Left ventricle myocardium superior (tissue), 1 donor: ENCODE measurements around the gene IFT122. TPM values are rescaled to one million over a fixed set of nuclear protein-coding genes. Genes with fewer than 3 reads are reported as not detected.

Experiments
- ATAC-seq: fragments of 200-7000 bp; cut with Tn5 transposase; one replicate; pipeline ENCODE4 v1.9.1; 2020; ENCODE audit warnings: mild to moderate bottlenecking, moderate library complexity
- DNase-seq: peaks from one replicate; pipeline ENCODE4 v3.0.0-alpha.2; 2020
- intact Hi-C: fragments of 100-400 bp; cut with micrococcal nuclease; formaldehyde crosslinking; loops from one replicate; pipeline ENCODE4 v1.11.0; 2022
- total RNA-seq: library from RNA; stranded (reverse); fragmentation: NEBNext Ultra II Directional; extraction: Animal tissue kit (Norgen Biotek cat#: 25700); gene quantifications from one replicate; pipeline ENCODE4 v1.2.1, GENCODE V29; 2021
- donor health status: DM: no; HTN: yes; CAD: no; lungs with severe emphysema.

Gene IFT122
- total RNA-seq, 1 donor from 2014 or later, result 16.8 TPM

DNA sequence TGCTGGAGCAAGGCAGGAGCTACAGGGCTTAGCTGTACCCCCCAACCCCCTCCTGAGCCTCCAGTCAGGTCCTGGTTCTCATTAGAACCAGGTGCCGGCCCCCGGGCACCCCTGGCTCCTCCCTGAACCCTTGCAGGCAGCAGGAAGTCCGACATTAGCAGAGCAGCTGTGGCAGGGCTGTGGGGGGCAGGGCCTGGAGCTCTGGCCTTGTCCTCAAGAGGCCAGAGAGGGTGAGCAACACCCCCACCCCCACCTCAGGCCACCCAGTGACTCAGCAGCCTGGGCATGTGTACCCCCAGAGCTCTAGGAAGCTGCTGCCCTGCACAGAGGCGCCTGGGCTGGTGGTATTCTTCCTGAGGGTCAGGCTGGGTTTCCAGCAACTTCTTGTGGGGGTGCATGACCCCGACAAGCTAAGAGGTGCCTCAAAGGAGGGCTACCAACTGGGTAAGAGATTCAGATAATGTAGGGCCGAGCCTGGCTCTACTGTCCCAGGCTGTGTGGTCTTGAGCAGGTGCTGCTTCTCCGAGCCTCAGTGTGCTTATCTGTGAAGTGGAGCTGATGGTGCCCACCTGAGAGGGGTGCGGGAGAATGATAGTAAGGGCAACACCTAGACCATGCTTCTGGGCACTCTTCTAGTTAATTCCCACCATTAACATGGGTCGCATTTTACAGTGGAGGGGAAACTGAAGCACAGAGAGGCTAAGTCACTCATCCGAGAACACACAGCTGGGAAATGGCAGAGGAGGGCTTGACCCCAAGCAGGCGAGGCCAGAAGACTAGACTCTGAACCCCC is 118.9 kb downstream of the IFT122 start:
- DNase-seq (no peak), ATAC-seq (no peak)
- intact Hi-C loops, result no loop called here

DNA sequence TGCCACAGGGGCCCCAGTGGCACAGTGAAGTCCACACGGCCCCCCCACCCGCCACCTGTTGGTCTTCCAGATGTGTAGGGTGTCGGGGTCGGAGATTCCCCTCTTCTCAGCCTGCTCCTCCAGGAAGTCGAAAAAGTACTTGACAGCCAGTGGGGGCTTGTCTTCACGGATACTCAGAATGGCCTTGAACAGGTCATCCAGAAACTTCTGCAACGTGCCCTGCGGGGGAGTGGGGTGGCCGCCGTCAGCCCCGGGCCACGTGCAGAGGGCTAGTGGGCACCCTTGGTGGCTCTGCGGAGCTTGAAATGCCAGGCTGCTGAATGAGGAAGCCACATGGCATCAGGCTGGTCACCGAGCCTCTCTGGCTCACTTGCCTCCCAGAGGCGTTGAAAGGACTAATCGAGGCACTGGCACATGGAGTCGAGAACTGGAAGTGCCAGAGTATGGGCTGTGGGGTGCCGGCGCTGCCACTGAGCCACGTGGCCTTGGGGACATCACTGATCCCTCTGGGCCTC is 119.6 kb downstream of the IFT122 start:
- no peak for DNase-seq
- intact Hi-C loops, result no loop called here
- no peak for ATAC-seq

DNA sequence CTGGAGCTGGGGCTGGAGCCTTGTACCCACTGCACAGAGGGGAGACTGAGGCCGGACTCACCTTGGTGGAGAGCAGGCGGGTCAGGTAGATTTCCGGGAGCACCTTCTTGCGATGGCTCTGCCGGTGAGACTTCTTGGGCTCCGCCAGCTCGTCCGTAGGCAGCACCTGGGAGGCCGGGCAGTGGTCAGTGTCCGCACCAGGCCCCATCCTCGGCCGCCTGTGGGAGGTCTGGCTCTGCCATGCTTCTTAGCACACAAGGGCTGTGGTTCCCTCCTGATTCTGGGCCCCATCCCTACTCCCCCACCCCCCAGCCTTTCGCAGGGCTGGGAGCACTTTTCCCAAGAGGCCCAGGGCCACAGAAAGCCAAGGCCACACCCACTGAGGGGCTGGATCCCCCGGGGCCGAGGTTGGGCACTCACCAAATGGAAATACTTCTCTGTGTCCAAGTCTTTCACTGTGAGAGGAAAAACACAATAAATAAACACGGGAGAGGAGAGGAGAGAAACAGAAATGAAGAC is 120.3 kb downstream of the IFT122 start:
- DNase-seq, result peak; percentile 71
- ATAC-seq, result peak; percentile 22

DNA sequence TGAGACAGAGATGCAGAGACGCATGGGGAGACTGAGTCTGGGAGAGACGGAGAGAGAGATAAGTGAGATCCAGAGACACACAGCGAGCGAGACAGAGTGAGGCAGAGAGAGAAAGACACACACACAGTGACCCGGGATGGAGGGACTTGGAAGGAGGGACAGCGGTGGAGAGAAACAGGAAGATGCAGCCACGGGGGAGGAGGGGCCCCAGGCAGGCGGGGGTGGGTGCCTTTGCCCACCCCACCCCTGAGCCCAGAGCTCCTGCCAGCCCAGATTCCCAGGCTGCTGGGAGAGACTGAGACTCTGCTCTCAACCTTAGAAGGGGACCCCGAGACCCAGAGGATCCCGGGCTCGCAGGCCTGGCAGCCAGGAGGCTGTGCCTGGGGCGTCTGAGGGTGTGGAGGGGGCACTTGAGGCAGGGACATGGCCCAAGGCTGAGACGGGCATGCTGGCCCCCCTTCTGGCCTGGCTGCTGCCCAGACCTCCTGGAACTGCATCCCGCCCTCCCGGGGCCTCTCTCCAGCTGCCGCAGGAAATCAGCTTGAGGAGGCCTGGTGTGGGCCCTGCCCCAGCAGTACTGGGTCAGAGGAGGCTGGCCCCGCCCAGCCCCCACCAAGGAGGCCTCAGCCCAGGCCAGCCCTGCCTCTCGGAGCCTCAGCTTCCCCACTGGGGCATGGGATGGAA is 121.0 kb downstream of the IFT122 start:
- ATAC-seq (peak; percentile 86), DNase-seq (peak; percentile 91)
- intact Hi-C loops, result no loop called here

More for the DNA sequence above, 120.3 kb downstream of the IFT122 start:
- intact Hi-C loops, result no loop called here

DNA sequence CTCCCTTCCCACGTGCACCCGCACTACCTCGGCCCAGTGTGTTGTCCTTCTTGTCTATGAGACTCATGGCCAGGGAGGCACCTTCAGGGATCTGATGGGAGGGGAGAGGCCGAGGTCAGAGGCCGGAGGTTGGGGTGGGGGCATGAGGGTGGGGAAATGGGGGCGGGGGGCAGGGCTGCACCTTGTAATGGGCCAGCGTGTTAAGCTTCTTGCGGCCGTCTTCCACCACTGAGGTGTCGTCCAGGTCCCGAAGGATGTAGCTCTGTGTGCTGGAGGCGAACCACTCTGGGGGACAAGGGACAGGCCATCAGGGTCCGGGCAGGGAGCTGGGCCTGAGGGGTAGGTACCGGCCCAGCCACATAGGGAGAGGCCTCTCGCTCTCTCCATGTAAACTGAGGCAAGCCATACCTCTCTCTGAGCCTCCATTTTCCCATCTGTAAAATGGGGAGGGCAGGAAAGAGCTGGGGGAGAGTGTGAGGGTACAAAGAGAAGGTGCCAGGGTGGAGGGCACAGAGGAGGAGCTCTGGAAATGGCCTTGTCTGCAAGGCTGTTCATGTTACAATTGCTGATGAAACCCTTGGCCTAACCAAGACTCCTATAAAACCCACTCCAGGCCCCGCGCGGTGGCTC is 121.7 kb downstream of the IFT122 start:
- DNase-seq, result peak; percentile 32
- intact Hi-C loops, result no loop called here
- no peak for ATAC-seq

DNA sequence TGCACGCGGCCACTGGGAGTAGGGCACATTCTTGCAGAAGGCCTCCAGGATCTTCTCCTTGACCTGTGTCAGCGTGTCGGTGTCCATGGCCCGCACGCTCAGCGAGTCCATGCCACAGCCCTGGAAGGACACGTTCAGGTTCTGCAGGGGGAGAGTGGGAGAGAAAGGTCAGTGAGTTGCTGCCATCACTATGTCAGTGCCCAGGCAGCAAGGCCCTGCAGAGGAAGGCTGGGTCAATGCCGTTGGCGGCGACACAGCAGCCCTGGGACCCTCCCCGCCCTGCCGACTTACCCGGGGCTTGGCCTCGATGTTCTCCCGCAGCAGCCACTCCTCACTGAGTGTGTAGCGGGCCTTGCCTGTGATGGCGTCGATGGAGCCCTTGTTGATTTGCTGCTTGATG is 122.8 kb downstream of the IFT122 start:
- DNase-seq (peak; percentile 29), ATAC-seq (no peak)
- intact Hi-C loops, result no loop called here

DNA sequence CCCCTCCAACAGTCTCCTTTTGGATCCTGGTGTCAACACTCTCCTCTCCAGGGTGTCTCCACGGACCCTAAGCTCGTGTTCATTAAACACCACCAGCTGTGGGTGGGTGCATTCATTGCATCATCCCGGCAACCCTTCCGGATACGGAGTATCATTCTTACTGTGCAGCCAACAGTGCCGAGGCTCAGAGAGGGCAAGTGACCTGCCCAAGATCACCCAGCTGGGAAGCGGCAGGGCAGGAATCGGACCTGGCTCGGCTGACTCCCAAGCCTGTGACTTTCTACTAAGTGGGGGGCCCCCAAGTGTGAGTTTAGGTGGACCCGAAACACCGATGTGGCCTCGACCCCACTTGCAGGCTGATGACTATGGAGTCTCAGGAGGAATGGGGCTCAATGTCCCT is 123.3 kb downstream of the IFT122 start:
- ATAC-seq, result no peak
- intact Hi-C loops, result no loop called here
- DNase-seq, result no peak

DNA sequence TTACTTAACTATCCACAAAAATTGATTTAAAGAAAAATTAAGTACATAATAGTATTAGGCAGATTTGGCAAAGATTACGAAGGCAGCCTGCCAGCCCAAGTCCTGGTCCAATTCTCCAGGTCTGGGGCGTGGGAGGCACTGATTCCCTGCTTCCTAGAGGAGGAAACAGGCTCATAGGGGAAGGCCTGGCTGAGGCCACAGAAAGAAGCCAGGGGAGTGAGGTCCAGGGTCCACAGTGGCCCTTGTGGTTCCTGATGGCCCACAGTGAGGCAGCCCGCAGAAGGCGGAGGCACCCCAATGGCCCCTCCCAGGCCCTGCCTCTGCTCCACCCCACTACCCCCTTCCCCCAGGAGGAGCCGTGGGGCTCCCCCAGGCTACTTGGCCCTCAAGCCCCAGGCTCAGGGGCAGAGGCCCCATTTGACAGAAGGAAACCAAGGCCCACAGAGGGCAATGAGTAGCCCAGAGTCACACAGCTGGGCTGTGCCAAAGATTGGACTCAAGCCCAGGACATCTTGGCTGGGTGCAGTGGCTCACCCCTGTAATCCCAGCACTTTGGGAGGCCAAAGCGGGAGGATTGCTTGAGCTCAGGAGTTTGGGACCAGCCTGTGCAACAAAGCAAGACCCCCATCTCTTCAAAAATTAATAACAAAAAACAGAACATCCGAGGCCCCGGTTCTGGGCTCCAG is 124.0 kb downstream of the IFT122 start:
- peak; percentile 46 for DNase-seq
- intact Hi-C loops, result no loop called here
- no peak for ATAC-seq

DNA sequence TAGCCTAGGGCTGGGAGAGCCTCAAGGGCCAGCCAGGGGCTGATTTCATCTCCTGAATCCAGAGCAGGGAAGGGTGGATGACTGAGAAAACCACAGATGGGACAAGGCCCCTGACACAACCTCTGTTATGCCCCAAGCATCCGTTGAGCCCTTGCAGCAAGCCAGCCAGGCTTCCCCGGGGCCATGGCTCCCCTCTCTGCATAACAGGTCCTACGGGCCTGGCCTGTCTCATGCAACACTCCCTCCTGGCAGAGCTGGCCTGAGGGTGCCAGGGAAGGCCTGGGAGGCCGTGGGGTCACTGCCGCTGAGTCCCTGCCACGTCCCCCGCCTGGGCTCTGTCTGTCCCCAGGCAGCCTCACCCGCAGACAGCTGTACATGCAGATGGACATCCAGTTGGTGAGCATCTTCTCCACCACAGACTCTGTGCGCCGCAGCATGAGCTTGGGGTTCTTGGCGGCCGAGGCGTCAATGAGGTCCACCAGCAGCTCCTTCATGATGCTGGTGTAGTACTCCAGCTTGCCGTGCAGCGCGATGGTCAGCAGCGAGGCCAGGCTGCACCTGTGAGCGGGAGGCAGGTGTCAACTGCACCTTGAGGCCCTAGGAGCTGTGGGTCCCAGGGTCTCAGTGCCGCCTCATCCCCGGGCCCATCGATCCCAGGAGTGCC is 125.1 kb downstream of the IFT122 start:
- no peak for ATAC-seq
- intact Hi-C loops, result no loop called here
- no peak for DNase-seq

DNA sequence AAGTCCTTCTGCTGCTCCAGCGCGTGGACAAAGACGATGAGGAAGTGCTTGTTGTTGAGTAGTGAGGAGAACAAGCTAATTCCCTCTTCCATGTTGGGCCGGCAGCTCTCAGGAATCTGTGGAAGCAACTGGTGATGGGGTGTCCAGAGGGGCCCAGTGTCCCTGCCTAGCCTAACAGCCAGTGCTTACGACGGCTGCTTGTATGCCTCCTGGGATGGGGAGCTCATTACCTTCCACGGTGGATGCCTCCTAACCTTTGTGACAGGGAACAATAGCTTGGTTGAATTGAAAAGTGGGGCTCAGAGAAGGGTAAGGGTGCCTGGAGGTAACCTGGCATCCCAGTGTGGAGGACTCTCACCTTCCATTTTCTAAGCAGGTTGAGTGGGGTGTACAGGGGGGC is 125.9 kb downstream of the IFT122 start:
- no peak for ATAC-seq
- intact Hi-C loops, result no loop called here
- no peak for DNase-seq

DNA sequence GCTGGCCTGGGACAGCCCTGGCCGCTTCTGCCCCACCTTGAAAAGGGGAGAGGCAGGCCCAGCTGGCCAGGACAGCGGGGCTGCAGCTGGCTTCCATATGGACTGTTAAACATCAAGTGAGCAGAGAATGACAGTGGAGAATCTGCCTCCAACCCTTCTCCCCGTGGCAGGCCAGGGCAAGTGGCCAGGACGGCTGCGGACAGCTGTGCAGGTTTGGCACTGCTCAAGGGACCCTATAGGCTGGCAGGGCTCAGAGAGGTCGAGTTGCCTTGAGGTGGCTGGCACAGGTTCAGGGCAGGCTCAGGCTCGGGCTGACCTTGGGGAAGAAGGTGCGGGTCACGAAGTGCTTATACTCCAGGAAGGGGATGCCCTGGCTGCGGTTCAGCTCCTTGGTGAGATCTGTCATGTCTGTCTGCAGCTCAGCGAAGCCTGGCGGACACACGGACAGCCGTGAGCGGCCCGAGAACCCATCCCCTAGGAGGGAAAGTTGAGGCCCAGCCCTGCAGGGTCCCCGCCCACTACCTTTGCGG is 127.2 kb downstream of the IFT122 start:
- DNase-seq (peak; percentile 70), ATAC-seq (peak; percentile 50)
- intact Hi-C loops, result no loop called here

DNA sequence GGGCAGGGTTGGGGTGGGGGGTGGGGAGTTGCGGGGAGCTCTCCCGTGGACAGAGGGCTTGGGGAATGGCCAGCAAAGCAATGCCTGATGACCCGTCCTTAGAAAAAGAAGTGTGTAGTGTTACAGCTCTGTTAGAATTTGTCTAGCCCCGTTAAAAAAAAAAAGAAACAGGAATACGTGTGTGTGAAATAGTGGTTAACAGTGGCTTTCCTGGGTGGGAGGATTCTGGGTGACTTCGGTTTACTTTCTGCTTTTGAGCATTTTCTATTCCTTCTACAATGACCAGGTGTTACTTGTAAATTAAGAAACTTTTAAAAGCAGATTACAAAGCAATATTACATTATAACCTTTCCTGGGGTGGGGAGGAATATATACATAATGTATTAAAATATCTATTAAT is 127.9 kb downstream of the IFT122 start:
- intact Hi-C loops, result no loop called here
- ATAC-seq, result no peak
- DNase-seq, result no peak

DNA sequence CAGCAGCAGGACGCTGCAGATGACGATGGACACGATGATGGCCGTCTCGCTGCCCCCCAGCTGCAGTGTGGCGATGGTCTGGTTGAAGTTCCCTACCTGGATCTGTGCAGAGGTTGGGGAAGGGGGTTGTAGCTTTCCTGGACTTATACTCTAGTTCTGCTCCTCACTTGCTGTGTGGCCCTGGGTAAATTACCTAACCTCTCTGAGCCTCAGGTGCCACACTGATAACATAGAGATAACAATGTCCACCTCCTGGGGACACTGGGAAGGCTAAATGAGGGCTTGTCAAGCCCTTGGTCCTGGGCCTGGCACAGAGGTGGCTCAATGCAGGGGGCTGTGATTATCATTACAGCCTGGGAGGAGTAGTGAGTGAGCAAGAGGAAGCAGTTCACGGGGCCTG is 129.8 kb downstream of the IFT122 start:
- no peak for ATAC-seq
- intact Hi-C loops, result no loop called here
- no peak for DNase-seq

Other genes starting within 250 kb of the IFT122 start
- 84.1 TPM for gene COPG1, start 190.6 kb upstream of the IFT122 start, total RNA-seq
- 34.9 TPM for gene HMCES, start 161.4 kb upstream of the IFT122 start, total RNA-seq
- gene EFCAB12, start 11.6 kb upstream of the IFT122 start, total RNA-seq, result not detected
- 19.8 TPM for gene MBD4, start 276 bp upstream of the IFT122 start, total RNA-seq
- gene RHO, start 88.4 kb downstream of the IFT122 start, total RNA-seq, result not detected
- not detected for gene H1-8, start 103.0 kb downstream of the IFT122 start, total RNA-seq
- 56.6 TPM for gene PLXND1, start 166.5 kb downstream of the IFT122 start, total RNA-seq